GM19467 (cell line): ENCODE measurements around the gene GALNTL6.
"Not testable (repeated sequence)": the region's sequence is repeated elsewhere in the genome, so short reads cannot be mapped to it uniquely, and the experiment has no call there.

Experiments
- ATAC-seq: cut with Tn5 transposase; IDR thresholded peaks from one replicate; pipeline ENCODE4 v1.9.1; 2021; ENCODE audit warnings: mild to moderate bottlenecking, moderate library complexity; ENCODE audit not compliant: unreplicated experiment

The GALNTL6 gene

GRCh38 chr4:173042139-173042538, 1228.9 kb downstream of the GALNTL6 start:
- ATAC-seq, result not testable (repeated sequence)

DNA sequence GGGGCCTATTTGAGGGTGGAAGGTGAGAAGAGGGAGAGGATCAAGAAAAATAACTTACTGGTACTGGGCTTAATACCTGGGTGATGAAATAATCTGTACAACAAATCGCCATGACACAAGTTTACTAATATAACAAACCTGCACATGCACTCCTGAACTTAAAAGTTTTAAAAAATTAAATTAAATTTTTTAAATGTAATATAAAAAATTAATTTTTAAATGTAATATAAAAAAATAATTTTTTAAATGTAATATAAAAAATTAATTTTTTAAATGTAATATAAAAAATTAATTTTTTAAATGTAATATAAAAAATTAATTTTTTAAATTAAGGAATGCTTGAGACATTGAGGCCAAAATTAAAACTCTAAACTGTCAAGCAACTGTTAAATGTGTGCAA, 1231.1 kb downstream of the GALNTL6 start:
- no peak for ATAC-seq

- no peak for ATAC-seq
Measured at GRCh38 chr4:173045571-173045970, 1232.4 kb downstream of the GALNTL6 start.

DNA sequence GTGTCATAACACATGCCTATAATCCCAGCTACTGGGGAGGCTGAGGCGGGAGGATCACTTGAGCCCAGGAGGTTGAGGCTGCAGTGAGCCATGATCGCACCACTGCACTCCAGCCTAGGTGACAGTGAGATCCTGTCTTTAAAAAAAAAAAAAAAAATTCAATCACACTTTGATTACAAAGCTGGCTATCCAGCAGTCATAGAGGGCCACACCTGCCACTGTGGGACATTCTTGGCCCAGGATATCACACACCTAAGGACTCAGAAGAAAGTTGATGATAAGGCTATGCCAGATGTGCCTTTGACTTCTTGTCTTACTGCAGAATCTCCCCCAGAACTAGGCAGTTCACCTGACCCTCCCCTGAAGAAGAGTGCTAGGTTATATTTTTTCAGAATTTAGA, 1232.9 kb downstream of the GALNTL6 start:
- ATAC-seq, result no peak

- no peak for ATAC-seq
Measured at GRCh38 chr4:173046818-173047217, 1233.6 kb downstream of the GALNTL6 start.

GRCh38 chr4:173051232-173051631, 1238.0 kb downstream of the GALNTL6 start:
- no peak for ATAC-seq

DNA sequence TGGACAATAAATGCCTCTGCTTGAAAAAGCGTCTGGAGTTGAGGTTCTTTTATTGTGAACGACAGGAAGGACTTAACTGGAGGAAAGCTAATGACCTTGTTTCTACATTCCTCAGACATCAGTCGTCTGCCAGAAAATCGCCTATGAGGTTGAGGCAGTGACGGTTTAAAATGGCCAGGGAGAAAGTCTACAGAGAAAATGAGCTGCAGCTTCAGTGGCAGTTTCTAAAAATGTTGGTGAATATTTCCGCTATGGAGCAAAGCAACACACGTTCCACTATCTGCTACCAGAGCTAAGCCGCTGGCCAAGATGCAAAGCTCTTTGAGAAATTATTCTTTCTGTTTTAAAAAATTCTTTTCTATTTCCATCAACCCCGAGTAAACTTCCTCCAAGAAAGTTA, 1238.5 kb downstream of the GALNTL6 start:
- no peak for ATAC-seq

GRCh38 chr4:173052439-173052838, 1239.2 kb downstream of the GALNTL6 start:
- no peak for ATAC-seq

DNA sequence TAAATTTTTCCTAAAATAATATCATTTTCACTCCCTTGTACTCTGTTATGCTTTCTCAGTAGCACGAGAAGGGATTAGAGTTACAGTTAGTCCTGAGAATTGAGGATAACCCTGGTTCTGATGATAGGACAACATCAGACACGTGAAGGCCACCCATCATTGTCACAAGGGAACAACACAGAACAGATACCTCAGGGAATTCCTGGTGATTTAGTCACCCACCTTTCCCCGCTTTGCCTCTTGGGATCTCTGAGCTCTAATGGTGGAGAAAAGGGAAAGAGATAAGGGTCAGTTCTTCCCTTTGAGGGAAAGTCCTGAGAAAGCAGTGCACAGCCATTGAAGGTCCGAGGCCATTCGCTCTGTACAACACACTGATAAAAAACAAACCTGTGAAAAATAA, 1243.1 kb downstream of the GALNTL6 start:
- no peak for ATAC-seq

DNA sequence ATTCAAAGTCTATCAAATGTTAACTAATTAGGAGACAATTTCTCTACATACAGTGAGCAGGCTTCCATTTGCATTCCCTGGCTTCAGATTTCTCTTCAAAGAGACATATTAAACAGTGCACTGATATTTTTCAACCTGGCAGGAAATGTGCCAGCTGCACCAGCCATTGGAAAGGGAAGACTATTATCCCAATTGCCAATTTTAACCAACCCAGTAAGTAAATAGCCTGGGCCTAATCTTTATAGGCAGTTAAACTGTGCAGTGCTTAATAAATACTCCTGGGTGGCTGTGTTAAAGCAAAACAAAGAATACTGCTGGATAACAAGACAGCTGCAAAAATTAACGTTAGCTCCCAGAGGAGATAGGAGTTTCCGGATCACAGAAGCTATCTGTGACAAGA, 1243.5 kb downstream of the GALNTL6 start:
- no peak for ATAC-seq

GRCh38 chr4:173057442-173057841, 1244.2 kb downstream of the GALNTL6 start:
- no peak for ATAC-seq

DNA sequence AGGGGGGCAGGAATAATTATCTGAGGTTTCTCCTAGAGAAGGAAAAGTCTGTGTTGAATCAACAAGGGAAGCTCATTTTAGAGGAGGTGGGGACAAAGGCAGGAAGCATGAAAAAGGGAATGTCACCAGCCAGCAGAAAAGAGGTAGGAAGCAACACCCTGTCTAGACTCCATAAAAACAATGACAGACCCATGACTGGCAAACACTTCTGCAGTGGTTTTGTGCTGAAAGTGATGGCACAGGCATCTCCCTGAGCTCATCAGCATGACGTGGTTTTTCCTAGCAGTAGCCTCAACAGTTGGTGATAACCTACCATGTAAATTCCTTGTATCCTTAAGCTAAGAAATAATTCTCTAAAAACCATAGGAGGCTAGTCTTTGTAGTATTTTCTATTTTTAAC, 1244.7 kb downstream of the GALNTL6 start:
- no peak for ATAC-seq

- ATAC-seq, result no peak
Measured at GRCh38 chr4:173061160-173061559, 1248.0 kb downstream of the GALNTL6 start.

GRCh38 chr4:173073939-173074500, 1260.8 kb downstream of the GALNTL6 start:
- no peak for ATAC-seq

GRCh38 chr4:173074501-173074946, 1261.3 kb downstream of the GALNTL6 start:
- no peak for ATAC-seq

GRCh38 chr4:173076903-173077634, 1263.9 kb downstream of the GALNTL6 start:
- ATAC-seq, result no peak

GRCh38 chr4:173088144-173088543, 1274.9 kb downstream of the GALNTL6 start:
- no peak for ATAC-seq
